Smooth muscle cell (in vitro differentiated cells): ENCODE data around the gene SBF2. TPM values are rescaled to one million over a fixed set of nuclear protein-coding genes. Genes with fewer than 3 reads are reported as not detected.

Source experiments
- DNase-seq: peaks from one replicate; lab custom pipeline; 2025; ENCODE audit not compliant: unreplicated experiment; lab: John Stamatoyannopoulos, UW
- H2AFZ ChIP-seq: fragments of 200-600 bp; sonication (generic); 2 replicates; pipeline ENCODE4 v1.6.0; 2016; ENCODE audit warnings: antibody characterized with exemption, low read depth, mild to moderate bottlenecking
- H3F3A ChIP-seq: fragments of 200-600 bp; sonication (generic); 2 replicates; pipeline ENCODE4 v1.6.0; 2017; ENCODE audit warnings: antibody characterized with exemption, low read depth
- H3K27ac ChIP-seq: fragments of 200-600 bp; sonication (generic); 2 replicates; pipeline ENCODE4 v1.5.1; 2016; ENCODE audit warnings: low read depth, mild to moderate bottlenecking
- H3K27me3 ChIP-seq: fragments of 200-600 bp; sonication (generic); 2 replicates; pipeline ENCODE4 v1.6.1; 2016; ENCODE audit warnings: low read depth, mild to moderate bottlenecking
- H3K36me3 ChIP-seq: fragments of 200-600 bp; sonication (generic); 2 replicates; pipeline ENCODE4 v1.5.1; 2016; ENCODE audit warnings: low read depth
- H3K4me1 ChIP-seq: fragments of 200-600 bp; sonication (generic); 2 replicates; pipeline ENCODE4 v1.5.1; 2016; ENCODE audit warnings: low read depth
- H3K4me2 ChIP-seq: fragments of 200-600 bp; sonication (generic); 2 replicates; pipeline ENCODE4 v1.6.0; 2016; ENCODE audit warnings: mild to moderate bottlenecking
- H3K4me3 ChIP-seq: fragments of 200-600 bp; sonication (generic); 2 replicates; pipeline ENCODE4 v1.5.1; 2016; ENCODE audit warnings: mild to moderate bottlenecking
- H3K79me2 ChIP-seq: fragments of 200-600 bp; sonication (generic); 2 replicates; pipeline ENCODE4 v1.6.0; 2016; ENCODE audit warnings: low read depth, mild to moderate bottlenecking
- H3K9ac ChIP-seq: fragments of 200-600 bp; sonication (generic); 2 replicates; pipeline ENCODE4 v1.6.0; 2016; ENCODE audit warnings: low read depth
- H3K9me3 ChIP-seq: fragments of 200-600 bp; sonication (generic); replicated peaks from 2 replicates; pipeline ENCODE4 v1.5.1; 2016; ENCODE audit warnings: low read depth
- H4K20me1 ChIP-seq: fragments of 200-600 bp; sonication (generic); 2 replicates; pipeline ENCODE4 v1.6.0; 2016; ENCODE audit warnings: low read depth
- WGBS: methylation state at CpG from one replicate; pipeline ENCODE4 v1.1.7; 2016; ENCODE audit warnings: low lambda C conversion rate; 5-methylcytosine and 5-hydroxymethylcytosine counted together
- polyA plus RNA-seq: library from polyadenylated mRNA; unstranded; fragments of >200 nt; fragmentation: Nextera tagmentation; extraction: Ambion mirVana; gene quantifications from 2 replicates; pipeline ENCODE4 v1.2.1, GENCODE V29; 2016
- total RNA-seq: library from RNA; depleted of rRNA; stranded (reverse); fragments of >200 nt; gene quantifications from 2 replicates; pipeline ENCODE4 v1.2.3, GENCODE V29; 2014
- TF ChIP-seq, protein P1 (sequence below): fragments of 200-600 bp; sonication (generic); IDR thresholded peaks from 2 replicates; pipeline ENCODE4 v1.5.1; 2017; ENCODE audit warnings: borderline replicate concordance, mild to moderate bottlenecking, antibody characterized with exemption; ENCODE audit not compliant: insufficient read depth, poor library complexity, severe bottlenecking

SBF2 gene
- total and polyA plus RNA-seq, 2 experiments from 2014 or later, result 19.0 to 80.7 TPM

- H3K36me3 ChIP-seq, result no peaks in the 10 kb centered on the region
- TF ChIP-seq, protein P1, sequence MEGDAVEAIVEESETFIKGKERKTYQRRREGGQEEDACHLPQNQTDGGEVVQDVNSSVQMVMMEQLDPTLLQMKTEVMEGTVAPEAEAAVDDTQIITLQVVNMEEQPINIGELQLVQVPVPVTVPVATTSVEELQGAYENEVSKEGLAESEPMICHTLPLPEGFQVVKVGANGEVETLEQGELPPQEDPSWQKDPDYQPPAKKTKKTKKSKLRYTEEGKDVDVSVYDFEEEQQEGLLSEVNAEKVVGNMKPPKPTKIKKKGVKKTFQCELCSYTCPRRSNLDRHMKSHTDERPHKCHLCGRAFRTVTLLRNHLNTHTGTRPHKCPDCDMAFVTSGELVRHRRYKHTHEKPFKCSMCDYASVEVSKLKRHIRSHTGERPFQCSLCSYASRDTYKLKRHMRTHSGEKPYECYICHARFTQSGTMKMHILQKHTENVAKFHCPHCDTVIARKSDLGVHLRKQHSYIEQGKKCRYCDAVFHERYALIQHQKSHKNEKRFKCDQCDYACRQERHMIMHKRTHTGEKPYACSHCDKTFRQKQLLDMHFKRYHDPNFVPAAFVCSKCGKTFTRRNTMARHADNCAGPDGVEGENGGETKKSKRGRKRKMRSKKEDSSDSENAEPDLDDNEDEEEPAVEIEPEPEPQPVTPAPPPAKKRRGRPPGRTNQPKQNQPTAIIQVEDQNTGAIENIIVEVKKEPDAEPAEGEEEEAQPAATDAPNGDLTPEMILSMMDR, result no peak
- no peak overlapping the region for H3K4me2 ChIP-seq
- H3K4me3 ChIP-seq, result no peak overlapping the region
- H4K20me1 ChIP-seq, result peaks cover 16% of the 10 kb centered on the region
- H2AFZ ChIP-seq, result no peak overlapping the region
- no peaks in the 10 kb centered on the region for H3F3A ChIP-seq
- H3K9me3 ChIP-seq, result no peaks in the 10 kb centered on the region
- no peaks in the 10 kb centered on the region for H3K27me3 ChIP-seq
- H3K79me2 ChIP-seq, result peaks cover 8% of the 10 kb centered on the region
- no peak for DNase-seq
- no peak overlapping the region for H3K27ac ChIP-seq
- 98% methylated on average over 3 of the region's 3 CpGs for WGBS
- H3K9ac ChIP-seq, result no peak overlapping the region
- H3K4me1 ChIP-seq, result no peaks in the 10 kb centered on the region
Observed at GRCh38 chr11:10072841-10073240, 221.2 kb downstream of the SBF2 start.

GRCh38 chr11:10072142-10072541 lies 221.9 kb downstream of the SBF2 start:
- H3K9ac ChIP-seq, result no peak overlapping the region
- H3K27me3 ChIP-seq, result no peaks in the 10 kb centered on the region
- no peaks in the 10 kb centered on the region for H3K9me3 ChIP-seq
- TF ChIP-seq, protein P1, result no peak
- H3K79me2 ChIP-seq, result peaks cover 15% of the 10 kb centered on the region
- WGBS, result 80% methylated on average over 1 of the region's 1 CpG
- H3F3A ChIP-seq, result no peaks in the 10 kb centered on the region
- no peak overlapping the region for H3K4me3 ChIP-seq
- H3K27ac ChIP-seq, result no peak overlapping the region
- H4K20me1 ChIP-seq, result peaks cover 23% of the 10 kb centered on the region
- H2AFZ ChIP-seq, result no peak overlapping the region
- no peaks in the 10 kb centered on the region for H3K4me1 ChIP-seq
- H3K36me3 ChIP-seq, result no peaks in the 10 kb centered on the region
- no peak overlapping the region for H3K4me2 ChIP-seq
- no peak for DNase-seq

- H3K9me3 ChIP-seq, result peaks cover 3% of the 10 kb centered on the region
- H3K79me2 ChIP-seq, result peaks cover 29% of the 10 kb centered on the region
- H2AFZ ChIP-seq, result no peak overlapping the region
- DNase-seq, result no peak
- TF ChIP-seq, protein P1, result no peak
- WGBS, result 74% methylated on average over 3 of the region's 3 CpGs
- no peaks in the 10 kb centered on the region for H3F3A ChIP-seq
- H3K9ac ChIP-seq, result no peak overlapping the region
- H3K4me3 ChIP-seq, result no peak overlapping the region
- no peaks in the 10 kb centered on the region for H3K36me3 ChIP-seq
- peaks cover 29% of the 10 kb centered on the region for H4K20me1 ChIP-seq
- no peaks in the 10 kb centered on the region for H3K4me1 ChIP-seq
- H3K27ac ChIP-seq, result no peak overlapping the region
- no peak overlapping the region for H3K4me2 ChIP-seq
- no peaks in the 10 kb centered on the region for H3K27me3 ChIP-seq
Observed at GRCh38 chr11:10067629-10068300, 226.3 kb downstream of the SBF2 start.

DNA sequence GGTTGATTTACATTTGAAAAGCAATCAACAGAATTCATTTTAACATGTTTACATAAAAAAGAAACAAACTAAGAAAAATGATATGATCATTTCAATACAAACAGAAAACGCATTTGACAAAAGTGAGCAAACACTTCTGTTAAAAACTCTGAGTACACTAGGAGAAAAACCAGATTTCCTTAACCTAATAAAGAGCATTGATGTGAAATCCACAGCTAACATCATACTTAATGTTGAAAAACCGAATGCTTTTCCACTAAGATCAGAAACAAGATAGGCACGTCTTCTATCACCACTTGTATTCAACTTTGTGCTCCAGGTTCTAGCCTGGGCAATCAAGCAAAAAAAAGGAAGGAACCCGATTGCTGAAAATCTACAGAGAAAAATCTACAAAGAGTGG lies 227.6 kb downstream of the SBF2 start:
- Histone ChIP-seq H3K27ac (no peak overlapping the region), H3K79me2 (peaks cover 40% of the 10 kb centered on the region), H4K20me1 (peaks cover 29% of the 10 kb centered on the region), H2AFZ (no peak overlapping the region), H3K36me3 (peaks cover 3% of the 10 kb centered on the region), H3F3A (no peaks in the 10 kb centered on the region), H3K4me2 (no peak overlapping the region), H3K27me3 (no peaks in the 10 kb centered on the region), H3K9me3 (peaks cover 3% of the 10 kb centered on the region), H3K4me1 (no peaks in the 10 kb centered on the region), H3K9ac (no peak overlapping the region), H3K4me3 (no peak overlapping the region)
- DNase-seq, result no peak
- WGBS, result 79% methylated on average over 4 of the region's 4 CpGs
- TF ChIP-seq, protein P1, result no peak
